Measurements from ENCODE around the gene KANK4.
"Not testable (repeated sequence)": the region's sequence is repeated elsewhere in the genome, so short reads cannot be mapped to it uniquely, and the experiment has no call there.

- TF ChIP-seq CTCF (optimal IDR thresholded peaks at IDR 0.05 in 1 of 3, IDR thresholded peaks at IDR 0.05 in 1 of 3, conservative IDR thresholded peaks at IDR 0.05 in 1 of 3; ENCODE audit: extremely low read depth in 1 of 3, insufficient read depth in 2 of 3, low read length in 3 of 3); EZH2 (IDR thresholded peaks at IDR 0.05; ENCODE audit: low read length): not testable (repeated sequence)
Observed at GRCh38 chr1:62244380-62244779, 74.9 kb downstream of the KANK4 start.

Data from keratinocyte (primary cell).